ENCODE measurements around the gene TSPAN15.
"Not testable (repeated sequence)": the region's sequence is repeated elsewhere in the genome, so short reads cannot be mapped to it uniquely, and the experiment has no call there.

The TSPAN15 gene

DNA sequence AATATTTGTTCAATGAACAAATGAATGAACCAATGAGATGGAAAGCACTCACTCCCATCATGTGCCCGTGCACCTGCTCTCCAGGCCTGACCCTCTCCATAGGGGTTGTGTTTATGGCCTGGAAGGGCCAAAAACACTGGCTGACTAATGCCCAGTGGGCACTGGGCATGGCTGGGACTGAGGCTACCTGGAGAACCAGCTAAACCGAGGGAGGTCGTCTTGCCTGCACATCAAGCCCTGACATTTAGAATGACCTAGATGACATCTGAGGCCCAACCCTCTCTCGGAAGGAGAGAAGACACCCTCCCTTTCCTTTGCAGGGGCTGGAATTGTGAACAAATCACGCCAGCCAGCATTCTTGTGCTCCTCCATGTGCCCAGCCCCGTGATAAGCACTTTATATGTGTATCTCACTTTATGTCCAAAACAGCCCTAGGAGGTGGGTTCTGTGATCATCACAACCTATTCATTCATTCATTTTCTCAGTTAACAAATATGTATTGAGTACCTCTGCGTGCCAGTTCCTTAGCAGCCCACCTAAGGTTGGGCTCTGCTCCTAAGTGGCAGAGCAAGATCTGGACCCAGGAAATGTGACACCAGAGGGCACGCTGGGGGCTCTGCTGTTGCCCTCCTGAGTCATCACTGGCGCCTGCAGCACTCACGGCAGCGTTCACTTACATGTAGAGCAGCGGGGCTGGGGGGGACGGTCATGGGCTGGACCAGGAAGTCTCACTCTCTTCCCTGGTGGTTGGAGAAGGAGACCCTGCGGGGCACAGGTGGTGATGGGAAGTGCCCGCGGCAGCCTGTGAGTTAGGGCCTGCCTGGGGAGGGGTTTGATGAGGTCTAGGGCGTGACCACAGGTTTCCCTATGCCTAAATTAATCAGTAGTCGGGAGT is 52.0 kb downstream of the TSPAN15 start:
- no peak for DNase-seq (ENCODE audit: low spot score)

DNA sequence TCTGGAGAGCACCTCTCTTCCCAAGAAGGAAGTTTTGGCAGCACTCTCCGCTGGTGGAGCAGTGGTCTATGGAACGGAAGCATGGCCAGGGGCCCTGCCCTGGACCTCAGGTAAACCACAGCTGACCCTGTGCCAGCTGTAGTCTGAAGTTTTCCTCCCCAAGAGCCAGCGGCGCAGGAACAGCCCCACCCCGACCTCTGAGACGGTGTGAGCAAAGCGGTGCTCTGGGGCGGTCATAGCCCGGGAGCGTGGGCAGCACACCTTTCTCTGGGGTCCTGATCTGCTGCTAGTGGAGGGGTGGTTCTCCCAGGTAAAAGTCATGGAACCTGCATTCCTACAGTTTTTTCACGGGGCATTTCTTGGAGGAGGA is 52.6 kb downstream of the TSPAN15 start:
- DNase-seq (ENCODE audit: low spot score), result no peak

DNA sequence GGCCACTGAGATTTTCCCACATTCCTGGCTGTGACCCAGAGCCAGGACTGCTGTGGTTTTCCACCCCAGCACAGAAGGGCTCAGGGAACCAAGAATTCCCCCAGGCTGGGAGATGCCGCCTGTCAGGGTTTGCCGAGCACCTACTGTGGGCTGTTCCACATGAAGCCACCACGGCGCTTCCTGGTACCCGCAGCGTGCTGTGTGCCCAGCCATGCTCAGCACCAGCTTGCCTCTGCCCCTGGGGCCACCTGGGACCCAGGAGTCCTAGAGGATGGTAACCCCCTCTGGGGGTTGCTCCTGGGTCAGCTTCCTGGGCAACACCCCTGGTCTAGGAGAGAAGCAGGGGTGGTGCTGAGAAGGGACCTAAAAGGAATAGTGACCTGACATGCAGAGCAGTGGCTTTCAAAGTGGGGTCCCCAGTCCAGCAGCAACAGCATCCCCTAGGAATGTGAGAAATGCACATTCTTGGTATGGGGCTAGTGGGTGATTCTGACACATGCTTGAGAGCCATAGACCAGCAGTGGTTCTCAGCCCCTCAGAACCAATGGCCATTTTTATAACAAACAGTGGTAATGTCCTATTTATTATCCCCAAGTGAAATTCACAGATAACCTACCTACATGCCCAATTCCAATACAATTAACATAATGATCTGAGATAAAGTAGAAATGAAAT is 53.4 kb downstream of the TSPAN15 start:
- no peak for DNase-seq (ENCODE audit: low spot score)

DNA sequence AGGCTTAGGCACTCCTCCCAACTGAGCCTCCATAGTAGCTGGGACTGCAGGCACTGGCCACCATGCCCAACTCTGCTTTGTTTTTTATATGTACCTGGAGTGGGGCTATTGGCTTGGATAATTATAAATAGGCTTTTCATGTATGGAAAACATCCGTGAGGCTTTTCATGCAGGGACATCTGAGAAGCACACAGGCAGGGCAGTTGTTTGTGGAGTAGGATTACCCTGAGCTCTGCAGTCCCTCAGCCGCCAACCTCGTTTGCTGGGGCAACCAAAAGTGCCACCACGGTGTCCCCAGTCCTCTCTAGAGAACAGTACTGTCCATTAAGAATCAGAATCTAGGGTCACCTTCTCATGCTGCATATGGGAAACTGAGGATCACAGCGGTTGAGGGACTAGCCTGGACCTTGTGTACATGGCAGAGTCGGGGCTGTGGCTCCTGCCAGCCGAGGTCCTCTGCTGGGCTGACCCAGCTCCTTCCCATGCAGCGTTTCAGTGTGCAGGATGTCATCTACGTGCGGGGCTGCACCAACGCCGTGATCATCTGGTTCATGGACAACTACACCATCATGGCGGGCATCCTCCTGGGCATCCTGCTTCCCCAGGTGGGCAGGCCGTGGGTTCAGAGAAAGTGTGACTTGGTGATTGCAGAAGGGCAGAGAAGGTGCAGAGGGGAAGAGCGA is 54.5 kb downstream of the TSPAN15 start:
- DNase-seq (ENCODE audit: low spot score), result no peak

- no peak for DNase-seq (ENCODE audit: low spot score)
These were observed 55.2 kb downstream of the TSPAN15 start for GRCh38 chr10:69506487-69506833.

GRCh38 chr10:69506834-69507713 is 55.8 kb downstream of the TSPAN15 start:
- no peak for DNase-seq (ENCODE audit: low spot score)

- DNase-seq (ENCODE audit: low spot score), result no peak
These were observed 57.6 kb downstream of the TSPAN15 start for GRCh38 chr10:69508738-69509340.

DNA sequence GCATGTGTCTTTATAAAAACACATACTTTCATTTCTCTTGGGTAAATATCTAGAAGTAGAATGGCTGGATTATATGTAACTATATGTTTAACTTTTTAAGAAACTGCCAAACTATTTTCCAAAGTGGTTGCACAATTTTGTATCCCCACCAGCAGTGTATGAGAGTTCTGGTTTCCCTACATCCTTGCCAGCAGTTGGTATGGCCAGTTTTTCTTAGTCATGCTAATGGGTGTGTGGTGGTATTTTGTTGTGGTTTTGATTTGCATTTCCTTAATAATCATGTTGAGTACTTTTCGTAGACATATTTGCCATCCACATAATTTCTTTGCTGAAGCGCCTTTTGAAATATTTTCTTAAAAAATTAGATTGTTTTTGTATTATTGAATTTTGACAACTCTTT is 61.6 kb downstream of the TSPAN15 start:
- DNase-seq (ENCODE audit: low spot score), result no peak

- DNase-seq (ENCODE audit: low spot score), result no peak
These were observed 62.4 kb downstream of the TSPAN15 start for GRCh38 chr10:69513617-69514016.

GRCh38 chr10:69515699-69516259 is 64.5 kb downstream of the TSPAN15 start:
- DNase-seq (ENCODE audit: low spot score), result peak; percentile 66

DNA sequence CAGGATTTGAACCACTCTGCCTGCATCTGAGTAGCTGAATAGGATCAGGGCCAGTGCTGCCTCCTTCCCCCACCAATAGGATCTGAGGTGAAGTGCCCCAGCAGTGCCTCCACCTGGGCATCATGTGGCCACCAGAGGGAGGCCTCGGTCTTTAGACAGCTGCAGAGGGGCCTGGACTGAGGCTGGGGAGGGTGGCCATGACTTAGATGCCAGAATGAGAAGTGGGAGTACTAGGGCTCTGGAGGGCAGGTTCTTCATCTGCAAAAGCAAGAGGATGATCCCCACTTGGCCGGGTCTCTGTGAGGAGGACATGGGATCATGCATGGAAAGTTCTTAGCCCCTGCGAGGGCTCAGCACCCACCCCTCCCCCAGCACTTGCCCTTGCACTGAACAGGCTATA is 65.1 kb downstream of the TSPAN15 start:
- no peak for DNase-seq (ENCODE audit: low spot score)

DNA sequence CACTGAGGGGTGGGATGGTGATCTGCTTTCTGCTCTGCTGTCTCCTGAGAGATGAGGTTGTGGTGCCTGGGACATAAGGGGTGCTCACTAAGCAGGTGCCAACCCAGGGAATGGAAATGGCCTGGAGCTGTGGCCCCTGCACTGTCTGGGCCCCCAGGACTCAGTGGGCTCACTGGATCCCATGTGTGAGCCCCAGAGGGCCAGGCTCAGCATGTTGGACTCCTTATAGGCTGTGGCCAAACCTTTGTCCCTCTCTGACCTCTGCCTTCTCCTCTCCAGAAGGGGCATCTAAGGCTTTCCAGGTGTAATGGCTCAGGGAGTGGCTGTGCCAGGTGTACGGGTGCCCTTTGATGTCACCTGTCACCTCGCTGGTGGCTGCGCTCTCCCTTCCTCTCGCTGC is 65.5 kb downstream of the TSPAN15 start:
- DNase-seq (ENCODE audit: low spot score), result no peak

- DNase-seq (ENCODE audit: low spot score), result no peak
These were observed 66.1 kb downstream of the TSPAN15 start for GRCh38 chr10:69517271-69517848.

GRCh38 chr10:69527961-69528360 is 76.7 kb downstream of the TSPAN15 start:
- no peak for DNase-seq (ENCODE audit: low spot score)

DNA sequence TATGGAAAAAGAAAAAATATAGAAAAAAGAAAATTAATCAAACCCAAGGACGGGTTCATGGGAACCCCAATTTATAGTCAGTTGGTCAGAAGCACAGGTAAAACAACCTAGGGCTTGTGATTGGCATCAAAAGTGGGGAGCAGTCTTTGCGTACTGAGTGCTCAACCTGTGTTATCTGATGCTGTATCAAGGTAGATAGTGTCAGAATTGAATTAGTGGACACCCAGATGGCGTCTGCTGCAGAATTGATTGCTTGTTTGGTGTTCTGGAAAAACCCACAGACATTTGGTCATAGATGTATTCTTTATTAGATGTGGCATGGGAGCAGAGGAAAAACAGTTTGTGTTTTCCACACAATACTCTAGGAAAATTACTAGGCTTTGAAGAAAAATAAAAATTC is 82.4 kb downstream of the TSPAN15 start:
- DNase-seq (ENCODE audit: low spot score), result no peak

- DNase-seq (ENCODE audit: low spot score), result not testable (repeated sequence)
These were observed 85.3 kb downstream of the TSPAN15 start for GRCh38 chr10:69536521-69536920.

GRCh38 chr10:69537449-69537848 is 86.2 kb downstream of the TSPAN15 start:
- no peak for DNase-seq (ENCODE audit: low spot score)

DNA sequence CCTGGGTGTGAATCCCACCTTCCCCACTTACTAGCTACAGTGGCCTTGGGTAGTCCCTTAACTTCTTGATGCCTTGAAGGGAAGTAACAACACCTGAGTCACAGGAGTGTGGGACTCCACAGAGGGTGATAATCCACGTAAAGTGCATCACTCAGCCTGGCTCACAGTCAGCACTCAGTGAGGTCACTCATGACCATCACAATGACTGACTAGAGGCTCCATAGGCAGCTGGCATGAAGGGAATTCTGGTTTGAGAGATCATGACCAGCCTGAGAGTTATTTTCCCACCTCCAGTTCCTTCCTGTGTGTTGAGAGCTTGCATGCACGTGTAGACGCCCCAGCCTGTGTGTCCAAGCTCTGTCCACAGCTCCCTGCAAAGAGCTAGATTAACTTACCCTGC is 87.2 kb downstream of the TSPAN15 start:
- DNase-seq (ENCODE audit: low spot score), result no peak

GRCh38 chr10:69541463-69541862 is 90.2 kb downstream of the TSPAN15 start:
- no peak for DNase-seq (ENCODE audit: low spot score)

DNA sequence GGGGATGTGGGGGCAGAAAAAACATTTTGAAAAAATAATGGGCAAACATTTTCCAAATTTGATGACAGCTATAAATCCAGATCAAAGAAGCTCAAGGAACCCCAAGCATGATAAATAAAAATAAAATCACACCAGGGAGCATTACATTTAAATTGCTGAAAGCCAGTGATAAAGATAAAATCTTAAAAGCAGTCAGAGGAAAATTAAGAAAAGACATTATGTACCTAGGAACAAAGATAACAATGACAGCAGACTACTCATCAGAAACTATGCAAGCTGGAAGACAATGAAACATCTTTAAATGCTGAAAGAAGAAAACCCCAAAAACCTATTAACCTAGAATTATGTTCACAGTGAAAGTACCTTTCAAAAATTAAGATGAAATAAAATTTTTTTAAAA is 98.7 kb downstream of the TSPAN15 start:
- DNase-seq (ENCODE audit: low spot score), result no peak

DNA sequence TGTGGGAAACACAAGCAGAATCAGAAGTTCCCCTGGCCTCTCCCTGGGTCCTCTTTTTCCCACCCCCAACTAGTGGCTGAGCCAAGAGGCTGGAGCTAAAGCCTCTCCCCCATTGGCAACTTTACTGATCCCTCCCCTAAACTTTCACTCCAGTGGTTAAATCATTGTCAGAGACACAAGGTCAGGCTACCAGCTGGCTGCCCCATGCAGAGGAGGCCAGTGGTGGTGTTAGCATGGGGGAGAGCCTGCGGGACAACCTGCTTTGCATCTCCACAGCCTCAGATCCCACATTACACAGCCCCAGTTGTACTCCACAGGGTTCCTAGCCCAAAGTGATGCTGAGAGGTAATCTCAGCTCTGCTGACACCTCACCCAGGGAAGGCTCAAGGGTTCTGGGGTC is 101.0 kb downstream of the TSPAN15 start:
- no peak for DNase-seq (ENCODE audit: low spot score)

Data from hematopoietic multipotent progenitor cell treated with erythropoietin and hydrocortisone succinate and interleukin-3 and kit ligand, for 15 days (in vitro differentiated cells).